Measurements from ENCODE around the gene NEDD8. TPM values are rescaled to one million over a fixed set of nuclear protein-coding genes. Genes with fewer than 3 reads are reported as not detected.
A peak's percentile ranks its signal among the peaks of the same experiment; 100 is the strongest.

The NEDD8 gene
- total RNA-seq, 2 experiments from 2014 or later: 187 to 217 TPM

DNA sequence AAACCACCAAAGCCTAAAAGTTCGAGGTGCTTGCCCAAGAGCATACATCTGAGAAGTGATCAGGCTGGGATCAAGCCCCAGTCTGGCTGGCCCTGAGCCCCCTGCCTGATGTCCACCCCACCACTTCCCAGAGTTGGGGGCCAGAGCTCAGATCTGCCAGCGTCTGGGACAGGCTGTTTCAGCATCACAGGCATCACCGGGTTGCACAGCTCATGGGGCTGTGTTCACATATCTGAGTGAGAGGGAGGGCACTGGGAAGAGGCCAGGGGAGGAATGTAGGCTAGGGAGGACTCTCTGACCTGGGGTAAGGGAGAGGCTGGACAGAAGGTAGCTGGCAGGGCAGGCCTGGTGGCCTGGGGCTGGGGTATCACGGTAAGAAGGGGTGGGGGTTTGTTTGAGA is 24.8 kb upstream of the NEDD8 start:
- Mint-ChIP-seq H3K27ac (no peak overlapping the region), H3K4me3 (no peak overlapping the region), H3K36me3 (ENCODE audit: low read depth) (peaks cover 18% of the 10 kb centered on the region), H3K9me3 (ENCODE audit: low read depth) (no peaks in the 10 kb centered on the region), H3K4me1 (no peaks in the 10 kb centered on the region), H3K27me3 (no peaks in the 10 kb centered on the region)
- POLR2A ChIA-PET: no interaction called here
- DNase-seq (no peak), ATAC-seq (no peak)
- intact Hi-C loops (cut with DNase I, micrococcal nuclease): no loop called here
- CTCF ChIA-PET: interaction anchor here (1.0 kb wide), 1 partner anchor 50 kb away, joined by 3 read pairs; no protein-coding TSS in a partner anchor

DNA sequence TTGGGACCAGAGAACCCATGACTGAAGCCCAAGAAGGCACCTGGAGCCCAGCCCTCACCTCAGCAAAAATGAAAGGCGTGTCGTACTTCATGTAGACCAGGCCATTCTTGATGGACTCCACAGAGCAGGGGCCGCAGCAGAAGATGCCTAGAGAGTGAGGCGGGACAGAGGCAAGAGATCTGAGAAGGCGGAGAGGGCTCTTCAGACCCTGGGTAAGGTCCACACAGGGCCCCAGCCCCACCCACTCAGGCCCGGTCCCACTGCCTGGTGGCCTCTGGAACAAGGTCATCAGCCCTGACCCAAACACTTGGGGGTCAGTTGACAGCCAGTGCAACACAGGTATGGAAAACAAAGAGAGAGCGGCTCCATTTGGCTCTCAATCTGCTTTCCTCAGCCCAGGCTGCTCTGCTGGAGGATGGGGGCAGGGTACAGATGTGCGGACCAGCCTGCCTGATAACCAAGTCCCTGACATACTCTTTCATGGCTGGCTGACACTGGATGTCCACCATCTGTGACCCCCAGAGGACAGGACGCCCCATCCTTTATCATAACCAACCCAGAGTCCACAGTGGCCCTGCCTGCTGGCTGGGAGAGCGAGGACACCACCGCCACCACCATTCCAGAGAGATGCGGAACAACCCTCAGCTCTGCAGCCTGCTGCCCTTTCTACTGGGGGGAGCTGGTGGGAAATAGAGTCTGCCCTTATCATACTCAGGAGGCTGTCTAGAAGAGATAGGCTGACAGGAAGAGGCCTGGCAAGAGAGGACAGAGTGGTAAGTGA is 24.0 kb upstream of the NEDD8 start:
- no peaks in the 10 kb centered on the region for H3K4me1 Mint-ChIP-seq
- peaks cover 17% of the 10 kb centered on the region for H3K36me3 Mint-ChIP-seq (ENCODE audit: low read depth)
- H3K27ac Mint-ChIP-seq: no peak overlapping the region
- ChIA-PET CTCF (interaction anchor here (1.0 kb wide), 1 partner anchor 51 kb away, joined by 3 read pairs; no protein-coding TSS in a partner anchor), POLR2A (interaction anchor here (1.1 kb wide), 1 partner anchor 10 kb away, joined by 3 read pairs; no protein-coding TSS in a partner anchor)
- H3K27me3 Mint-ChIP-seq: no peaks in the 10 kb centered on the region
- ATAC-seq: no peak
- intact Hi-C loops (cut with DNase I, micrococcal nuclease): no loop called here
- H3K9me3 Mint-ChIP-seq (ENCODE audit: low read depth): no peaks in the 10 kb centered on the region
- no peak overlapping the region for H3K4me3 Mint-ChIP-seq
- DNase-seq: no peak

DNA sequence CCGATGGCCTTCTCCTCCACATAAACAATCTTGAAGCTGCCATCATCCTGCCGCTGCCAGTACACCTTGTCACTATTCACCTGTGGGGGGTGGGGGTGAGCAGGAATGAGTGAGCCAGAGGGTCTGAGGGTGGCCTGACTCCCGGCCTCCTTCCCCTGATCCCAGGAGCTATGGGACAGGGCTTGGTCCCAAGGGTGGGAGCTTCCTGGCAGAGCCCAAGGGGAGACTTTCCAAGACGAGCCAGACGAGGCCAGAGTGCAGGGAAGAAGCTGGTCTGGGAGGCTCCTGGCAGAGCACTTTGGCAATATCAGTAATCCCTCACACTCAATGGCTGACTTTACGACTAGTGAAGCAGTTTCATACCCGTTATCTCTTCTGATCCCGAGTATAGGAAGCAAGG is 23.3 kb upstream of the NEDD8 start:
- H3K27ac Mint-ChIP-seq: no peak overlapping the region
- no peak for ATAC-seq
- ChIA-PET CTCF (no interaction called here), POLR2A (interaction anchor here (1.1 kb wide), 1 partner anchor 9 kb away, joined by 3 read pairs; no protein-coding TSS in a partner anchor)
- peaks cover 6% of the 10 kb centered on the region for H3K4me1 Mint-ChIP-seq
- H3K27me3 Mint-ChIP-seq: no peaks in the 10 kb centered on the region
- DNase-seq: no peak
- intact Hi-C loops (cut with DNase I, micrococcal nuclease): no loop called here
- H3K4me3 Mint-ChIP-seq: no peak overlapping the region
- H3K9me3 Mint-ChIP-seq (ENCODE audit: low read depth): no peaks in the 10 kb centered on the region
- peaks cover 14% of the 10 kb centered on the region for H3K36me3 Mint-ChIP-seq (ENCODE audit: low read depth)

DNA sequence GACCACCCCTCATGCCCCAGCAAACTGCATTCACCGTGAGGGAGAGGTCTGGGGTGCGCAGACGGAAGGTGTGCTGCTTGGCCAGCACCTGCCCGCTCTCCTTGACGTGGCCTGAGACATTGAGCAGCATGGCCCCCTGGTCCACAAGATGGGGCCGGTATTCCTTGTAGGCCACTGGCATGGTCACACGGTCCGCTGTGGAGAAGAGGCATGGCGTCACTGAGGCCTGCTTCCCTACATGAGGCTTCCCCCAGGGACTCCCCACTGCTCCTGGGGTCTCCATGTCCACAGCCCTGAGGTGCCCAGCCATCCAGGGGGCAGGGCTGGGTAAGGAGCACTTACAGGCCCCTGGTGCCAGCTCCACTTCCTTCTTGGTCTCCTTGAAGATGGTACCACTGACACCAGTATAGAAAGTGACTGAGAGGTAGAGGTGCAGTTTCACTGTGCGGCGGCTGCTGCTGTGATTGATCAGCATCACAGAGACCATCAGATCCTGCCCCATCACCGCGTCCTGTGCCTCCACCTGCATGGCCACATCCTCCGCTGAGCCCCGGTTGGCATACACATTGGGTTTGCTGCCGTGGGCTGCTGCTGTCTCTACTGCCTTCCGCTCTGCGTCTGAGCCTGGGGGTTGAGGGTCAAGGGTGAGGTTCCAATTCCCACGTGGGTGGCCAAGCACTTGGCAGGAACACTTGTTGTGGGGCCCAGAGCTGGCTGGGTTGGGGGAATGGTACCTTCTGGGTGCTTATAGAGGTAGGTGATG is 22.6 kb upstream of the NEDD8 start:
- peaks cover 14% of the 10 kb centered on the region for H3K36me3 Mint-ChIP-seq (ENCODE audit: low read depth)
- intact Hi-C loops (cut with DNase I, micrococcal nuclease): no loop called here
- no peak for ATAC-seq
- no peaks in the 10 kb centered on the region for H3K9me3 Mint-ChIP-seq (ENCODE audit: low read depth)
- DNase-seq: no peak
- ChIA-PET CTCF (no interaction called here), POLR2A (interaction anchor here (1.1 kb wide), 1 partner anchor 8 kb away, joined by 3 read pairs; no protein-coding TSS in a partner anchor)
- no peaks in the 10 kb centered on the region for H3K27me3 Mint-ChIP-seq
- no peak overlapping the region for H3K27ac Mint-ChIP-seq
- H3K4me1 Mint-ChIP-seq: peaks cover 12% of the 10 kb centered on the region
- H3K4me3 Mint-ChIP-seq: no peak overlapping the region

DNA sequence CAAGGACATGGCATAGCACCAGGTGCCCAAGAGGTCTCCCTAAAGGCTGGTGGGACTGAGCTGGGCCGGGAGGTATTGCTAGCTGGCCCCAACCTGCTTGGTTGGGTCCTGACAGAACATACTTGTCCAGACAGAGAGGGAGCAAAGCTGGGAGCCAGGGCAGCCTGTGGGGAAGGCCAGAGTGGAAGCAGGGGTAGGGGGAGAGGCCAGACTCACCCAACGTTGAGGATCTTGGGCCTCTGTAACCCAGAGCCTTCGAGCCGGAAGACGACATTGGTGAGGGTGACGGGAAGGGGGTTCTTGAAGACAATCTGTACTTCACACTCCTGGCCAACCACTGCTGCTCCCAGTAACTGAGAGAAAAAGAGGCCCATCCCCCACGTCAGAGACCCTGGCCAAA is 21.8 kb upstream of the NEDD8 start:
- Mint-ChIP-seq H3K9me3 (ENCODE audit: low read depth) (no peaks in the 10 kb centered on the region), H3K4me3 (no peak overlapping the region), H3K27ac (no peak overlapping the region), H3K4me1 (peaks cover 18% of the 10 kb centered on the region), H3K27me3 (no peaks in the 10 kb centered on the region), H3K36me3 (ENCODE audit: low read depth) (peaks cover 14% of the 10 kb centered on the region)
- intact Hi-C loops (cut with DNase I, micrococcal nuclease): no loop called here
- ATAC-seq (no peak), DNase-seq (no peak)
- ChIA-PET CTCF (no interaction called here), POLR2A (no interaction called here)

DNA sequence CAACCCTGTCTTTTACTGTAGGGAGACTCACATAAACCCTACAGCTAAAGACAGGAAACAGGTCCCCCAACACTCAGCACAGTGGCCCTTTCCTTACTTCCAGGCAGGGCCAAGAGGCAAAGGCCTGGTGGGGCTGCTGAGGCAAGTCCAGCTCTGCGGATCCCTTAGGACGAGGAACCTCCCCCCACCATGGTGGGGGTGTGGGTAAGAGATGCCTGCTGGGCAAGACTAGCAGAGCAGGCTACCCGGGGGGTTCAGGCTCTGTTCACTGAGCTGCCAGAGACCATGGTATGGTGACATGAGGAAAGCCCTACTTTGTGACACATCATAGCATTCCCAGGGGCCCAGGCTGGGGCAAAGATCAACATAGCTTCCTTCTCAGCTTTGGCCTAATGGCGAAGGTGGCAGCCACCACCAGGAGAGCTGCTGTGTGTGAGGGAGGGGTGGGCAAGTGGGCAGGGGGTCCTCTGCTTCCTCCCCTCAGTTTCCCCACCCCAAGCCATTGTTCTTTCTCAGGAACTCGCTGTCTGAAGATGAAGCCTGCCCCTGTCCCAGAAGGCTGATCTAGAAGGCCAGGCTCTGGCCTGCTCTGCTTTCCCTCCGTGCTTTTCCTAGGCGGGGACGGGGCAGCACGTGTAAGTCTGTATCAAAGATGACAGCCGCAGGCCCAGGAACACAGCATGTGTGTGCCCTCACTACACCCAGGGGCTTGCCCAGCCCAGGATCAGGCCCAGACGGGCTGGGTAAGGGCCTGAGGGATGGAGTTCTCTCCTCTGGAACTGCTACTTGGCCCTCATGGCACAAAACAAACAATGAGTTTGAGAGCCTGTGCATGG is 20.3 kb upstream of the NEDD8 start:
- H3K27ac Mint-ChIP-seq: no peak overlapping the region
- DNase-seq (no peak), ATAC-seq (no peak)
- peaks cover 15% of the 10 kb centered on the region for H3K36me3 Mint-ChIP-seq (ENCODE audit: low read depth)
- H3K4me3 Mint-ChIP-seq: no peak overlapping the region
- peaks cover 25% of the 10 kb centered on the region for H3K4me1 Mint-ChIP-seq
- intact Hi-C loops (cut with DNase I, micrococcal nuclease): no loop called here
- ChIA-PET POLR2A (no interaction called here), CTCF (interaction anchor here (2.0 to 2.7 kb wide), 3 partner anchors 11 to 56 kb away, joined by 6 to 18 read pairs (median 16); partner anchors contain the start of genes RABGGTA and TINF2)
- H3K9me3 Mint-ChIP-seq (ENCODE audit: low read depth): no peaks in the 10 kb centered on the region
- no peaks in the 10 kb centered on the region for H3K27me3 Mint-ChIP-seq

DNA sequence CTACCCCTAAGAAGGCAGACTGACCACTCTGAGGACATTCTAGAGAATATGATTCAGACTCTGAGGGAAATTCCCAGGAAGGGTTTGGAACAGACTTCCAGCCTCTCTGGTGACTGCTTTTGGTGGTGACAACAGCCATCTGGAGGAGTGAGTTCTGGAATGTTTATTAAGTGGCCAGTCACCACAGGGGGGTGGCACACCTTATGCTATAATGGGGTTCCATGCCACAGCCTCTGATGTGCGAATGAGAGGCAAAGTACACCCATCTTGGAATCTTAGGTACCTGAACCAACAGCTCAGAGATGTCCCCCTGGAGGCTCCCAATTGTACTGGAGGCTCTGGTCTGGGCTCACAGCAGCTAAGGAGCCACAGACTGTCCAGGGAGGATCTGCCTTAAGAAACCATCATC is 19.7 kb upstream of the NEDD8 start:
- ChIA-PET CTCF (interaction anchor here (2.0 to 2.7 kb wide), 3 partner anchors 10 to 57 kb away, joined by 6 to 18 read pairs (median 16); partner anchors contain the start of genes RABGGTA and TINF2), POLR2A (no interaction called here)
- ATAC-seq (no peak), DNase-seq (no peak)
- Mint-ChIP-seq H3K4me1 (peaks cover 29% of the 10 kb centered on the region), H3K4me3 (no peak overlapping the region), H3K9me3 (ENCODE audit: low read depth) (no peaks in the 10 kb centered on the region), H3K36me3 (ENCODE audit: low read depth) (peaks cover 16% of the 10 kb centered on the region), H3K27ac (no peak overlapping the region), H3K27me3 (no peaks in the 10 kb centered on the region)
- intact Hi-C loops (cut with DNase I, micrococcal nuclease): no loop called here

DNA sequence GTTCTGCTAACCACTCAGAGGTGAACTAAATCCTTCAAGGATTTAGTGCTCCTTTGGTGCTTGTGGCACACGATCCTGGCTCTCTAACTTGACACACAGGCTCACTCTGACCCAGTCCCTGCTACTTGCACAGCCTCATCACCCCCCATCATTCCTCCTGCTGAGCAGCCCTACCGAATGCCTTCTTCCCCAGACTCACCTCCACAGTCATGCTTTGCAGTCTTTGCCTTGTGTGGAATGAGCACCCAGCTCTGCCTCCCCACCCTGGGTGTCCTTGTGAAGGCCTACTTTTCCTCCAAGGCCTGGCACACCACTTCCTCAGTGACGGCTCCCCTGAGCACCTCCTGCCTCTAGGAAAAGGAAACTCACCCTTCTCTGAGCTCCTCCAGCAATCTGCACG is 18.2 kb upstream of the NEDD8 start:
- Mint-ChIP-seq H3K27me3 (no peaks in the 10 kb centered on the region), H3K36me3 (ENCODE audit: low read depth) (peaks cover 13% of the 10 kb centered on the region), H3K4me3 (no peak overlapping the region), H3K9me3 (ENCODE audit: low read depth) (no peaks in the 10 kb centered on the region), H3K4me1 (peaks cover 33% of the 10 kb centered on the region), H3K27ac (peak overlapping the region; percentile 67)
- intact Hi-C loops (cut with DNase I, micrococcal nuclease): no loop called here
- ChIA-PET POLR2A (interaction anchor here (1.0 kb wide), 1 partner anchor 81 kb away, joined by 3 read pairs; no protein-coding TSS in a partner anchor), CTCF (interaction anchor here (1.4 to 2.7 kb wide), 3 partner anchors 8 to 34 kb away, joined by 3 to 18 read pairs (median 16); partner anchors contain the start of genes MDP1, RABGGTA and TINF2)
- ATAC-seq (no peak), DNase-seq (no peak)

DNA sequence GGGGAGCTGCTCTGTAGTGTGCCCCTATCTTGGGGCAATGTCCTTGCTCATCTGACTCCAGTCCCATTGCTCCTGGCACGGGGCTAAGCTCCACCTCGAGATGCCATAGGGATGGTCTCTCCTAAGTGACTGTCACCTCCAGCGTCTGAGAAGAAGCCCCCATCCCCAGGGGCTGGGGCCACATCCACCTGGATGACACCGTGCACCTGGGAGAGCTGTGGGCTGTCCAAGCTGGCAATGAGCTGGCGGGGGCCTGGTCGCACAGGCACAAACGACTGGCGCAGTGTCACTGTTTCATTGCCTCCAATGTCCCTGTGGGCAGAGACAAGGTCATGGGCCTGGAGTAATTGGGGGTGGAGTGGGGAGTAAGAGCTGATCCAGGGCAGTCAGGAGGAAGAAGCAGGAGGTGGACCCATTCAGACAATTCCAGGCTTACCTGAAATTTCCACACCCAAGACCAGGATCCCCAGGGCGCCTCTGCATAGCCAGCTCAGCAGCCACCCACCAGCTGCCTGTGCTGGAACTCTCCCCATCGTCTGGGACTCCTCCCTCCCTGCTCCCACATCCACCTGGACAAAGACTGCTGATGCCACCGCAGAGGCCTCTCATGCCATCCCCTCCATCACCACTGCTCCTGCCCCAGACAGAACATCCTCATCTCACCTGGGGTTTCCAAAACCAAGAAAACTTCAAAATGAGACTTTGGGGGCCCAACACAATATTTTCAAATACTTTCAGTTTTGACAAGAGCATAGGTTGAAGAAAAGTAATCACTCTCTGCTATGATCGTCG is 17.3 kb upstream of the NEDD8 start:
- ChIA-PET CTCF (interaction anchor here (0.9 to 4.1 kb wide), 4 partner anchors 16 to 40 kb away, joined by 3 to 20 read pairs (median 9); partner anchors contain the start of genes CHMP4A and RABGGTA), POLR2A (interaction anchor here (0.6 kb wide), 1 partner anchor 78 kb away, joined by 4 read pairs; no protein-coding TSS in a partner anchor)
- H3K27ac Mint-ChIP-seq: peak overlapping the region; percentile 67
- H3K27me3 Mint-ChIP-seq: no peaks in the 10 kb centered on the region
- peaks cover 10% of the 10 kb centered on the region for H3K36me3 Mint-ChIP-seq (ENCODE audit: low read depth)
- H3K9me3 Mint-ChIP-seq (ENCODE audit: low read depth): no peaks in the 10 kb centered on the region
- no peak overlapping the region for H3K4me3 Mint-ChIP-seq
- ATAC-seq (no peak), DNase-seq (no peak)
- intact Hi-C loops (cut with DNase I, micrococcal nuclease): loop anchor here in 1 of 2 experiments (10.0 kb wide), 1 partner anchor 425 kb away; no protein-coding TSS in a partner anchor
- peaks cover 35% of the 10 kb centered on the region for H3K4me1 Mint-ChIP-seq

DNA sequence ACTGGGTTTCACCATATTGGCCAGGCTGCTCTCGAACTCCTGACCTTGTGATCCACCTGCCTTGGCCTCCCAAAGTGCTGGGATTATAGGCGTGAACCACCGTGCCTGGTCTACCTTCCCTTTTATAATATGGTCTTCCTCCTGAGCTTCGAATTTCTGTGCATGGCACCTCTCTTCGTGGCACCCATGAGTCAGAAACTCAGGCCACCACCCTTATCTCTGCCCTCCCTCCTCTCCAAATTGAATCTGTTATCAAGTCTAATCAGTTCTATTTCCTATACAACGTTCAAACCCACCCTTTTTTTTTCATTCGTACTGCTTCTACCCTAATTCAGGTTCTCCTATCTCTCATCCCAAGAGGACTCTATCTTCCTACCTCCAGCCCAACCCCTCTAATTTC is 15.3 kb upstream of the NEDD8 start:
- Mint-ChIP-seq H3K4me3 (peak overlapping the region; percentile 7), H3K9me3 (ENCODE audit: low read depth) (no peaks in the 10 kb centered on the region), H3K27me3 (no peaks in the 10 kb centered on the region), H3K36me3 (ENCODE audit: low read depth) (peaks cover 4% of the 10 kb centered on the region), H3K4me1 (peaks cover 43% of the 10 kb centered on the region), H3K27ac (peak overlapping the region; percentile 95)
- CTCF ChIA-PET: interaction anchor here (0.6 to 16.9 kb wide), 11 partner anchors 8 to 187 kb away, joined by 3 to 430 read pairs (median 10); partner anchors contain the start of genes CHMP4A, CIDEB, DHRS1 and LTB4R
- DNase-seq (peak; percentile 24), ATAC-seq (no peak)
- POLR2A ChIA-PET: interaction anchor here (0.6 to 1.4 kb wide), 6 partner anchors 12 to 162 kb away, joined by 3 to 7 read pairs (median 5); partner anchors contain the start of genes EMC9 and RABGGTA
- intact Hi-C loops (cut with DNase I, micrococcal nuclease): loop anchor here in 1 of 2 experiments (1.0 to 10.0 kb wide), 2 partner anchors 24 to 427 kb away; partner anchors contain the start of gene RABGGTA

Data from activated CD4-positive, alpha-beta T cell treated with anti-CD3 and anti-CD28 coated beads for 36 hours (primary cell).